ENCODE measurements around the gene PMPCA.

PMPCA gene

GRCh38 chr9:136459425-136459824 lies 49.0 kb downstream of the PMPCA start:
- TF ChIP-seq CTCF (conservative IDR thresholded peaks at IDR 0.05; ENCODE audit: low read depth, low read length): no peak
- DNase-seq (ENCODE audit: low read depth): no peak
- no peak overlapping the region for H3K4me3 ChIP-seq (ENCODE audit: low read depth, low read length)

- TF ChIP-seq CTCF (conservative IDR thresholded peaks at IDR 0.05; ENCODE audit: low read depth, low read length): no peak
- no peak overlapping the region for H3K4me3 ChIP-seq (ENCODE audit: low read depth, low read length)
- no peak for DNase-seq (ENCODE audit: low read depth)
Measured at GRCh38 chr9:136460772-136461325, 50.4 kb downstream of the PMPCA start.

- no peak for TF ChIP-seq CTCF (conservative IDR thresholded peaks at IDR 0.05; ENCODE audit: low read depth, low read length)
- H3K4me3 ChIP-seq (ENCODE audit: low read depth, low read length): no peak overlapping the region
- DNase-seq (ENCODE audit: low read depth): no peak
Measured at GRCh38 chr9:136462664-136463063, 52.2 kb downstream of the PMPCA start.

GRCh38 chr9:136463578-136463977 lies 53.1 kb downstream of the PMPCA start:
- no peak for TF ChIP-seq CTCF (conservative IDR thresholded peaks at IDR 0.05; ENCODE audit: low read depth, low read length)
- no peak overlapping the region for H3K4me3 ChIP-seq (ENCODE audit: low read depth, low read length)
- no peak for DNase-seq (ENCODE audit: low read depth)

- no peak overlapping the region for H3K4me3 ChIP-seq (ENCODE audit: low read depth, low read length)
- TF ChIP-seq CTCF (conservative IDR thresholded peaks at IDR 0.05; ENCODE audit: low read depth, low read length): no peak
- no peak for DNase-seq (ENCODE audit: low read depth)
Measured at GRCh38 chr9:136464241-136464640, 53.8 kb downstream of the PMPCA start.

GRCh38 chr9:136465500-136466154 lies 55.2 kb downstream of the PMPCA start:
- no peak overlapping the region for H3K4me3 ChIP-seq (ENCODE audit: low read depth, low read length)
- no peak for TF ChIP-seq CTCF (conservative IDR thresholded peaks at IDR 0.05; ENCODE audit: low read depth, low read length)
- no peak for DNase-seq (ENCODE audit: low read depth)

GRCh38 chr9:136466155-136466541 lies 55.7 kb downstream of the PMPCA start:
- TF ChIP-seq CTCF (conservative IDR thresholded peaks at IDR 0.05; ENCODE audit: low read depth, low read length): no peak
- H3K4me3 ChIP-seq (ENCODE audit: low read depth, low read length): no peak overlapping the region
- no peak for DNase-seq (ENCODE audit: low read depth)
